Measurements from ENCODE around the gene INTS1.

- TF ChIP-seq, protein P1, sequence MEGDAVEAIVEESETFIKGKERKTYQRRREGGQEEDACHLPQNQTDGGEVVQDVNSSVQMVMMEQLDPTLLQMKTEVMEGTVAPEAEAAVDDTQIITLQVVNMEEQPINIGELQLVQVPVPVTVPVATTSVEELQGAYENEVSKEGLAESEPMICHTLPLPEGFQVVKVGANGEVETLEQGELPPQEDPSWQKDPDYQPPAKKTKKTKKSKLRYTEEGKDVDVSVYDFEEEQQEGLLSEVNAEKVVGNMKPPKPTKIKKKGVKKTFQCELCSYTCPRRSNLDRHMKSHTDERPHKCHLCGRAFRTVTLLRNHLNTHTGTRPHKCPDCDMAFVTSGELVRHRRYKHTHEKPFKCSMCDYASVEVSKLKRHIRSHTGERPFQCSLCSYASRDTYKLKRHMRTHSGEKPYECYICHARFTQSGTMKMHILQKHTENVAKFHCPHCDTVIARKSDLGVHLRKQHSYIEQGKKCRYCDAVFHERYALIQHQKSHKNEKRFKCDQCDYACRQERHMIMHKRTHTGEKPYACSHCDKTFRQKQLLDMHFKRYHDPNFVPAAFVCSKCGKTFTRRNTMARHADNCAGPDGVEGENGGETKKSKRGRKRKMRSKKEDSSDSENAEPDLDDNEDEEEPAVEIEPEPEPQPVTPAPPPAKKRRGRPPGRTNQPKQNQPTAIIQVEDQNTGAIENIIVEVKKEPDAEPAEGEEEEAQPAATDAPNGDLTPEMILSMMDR (IDR thresholded peaks at IDR 0.05), result no peak
- no peak for TF ChIP-seq POLR2A (IDR thresholded peaks at IDR 0.05)
Measured at GRCh38 chr7:1529383-1530116, 25.4 kb upstream of the INTS1 start.

Measured in heart left ventricle (tissue), 13 donors.